GM18907 (cell line): ENCODE results near the gene SCO1.
"Not testable (repeated sequence)": the region's sequence is repeated elsewhere in the genome, so short reads cannot be mapped to it uniquely, and the experiment has no call there.

Experiments used
- ATAC-seq: cut with Tn5 transposase; IDR thresholded peaks from one replicate; pipeline ENCODE4 v1.9.1; 2021; ENCODE audit warnings: mild to moderate bottlenecking, moderate library complexity; ENCODE audit not compliant: unreplicated experiment

Gene SCO1

DNA sequence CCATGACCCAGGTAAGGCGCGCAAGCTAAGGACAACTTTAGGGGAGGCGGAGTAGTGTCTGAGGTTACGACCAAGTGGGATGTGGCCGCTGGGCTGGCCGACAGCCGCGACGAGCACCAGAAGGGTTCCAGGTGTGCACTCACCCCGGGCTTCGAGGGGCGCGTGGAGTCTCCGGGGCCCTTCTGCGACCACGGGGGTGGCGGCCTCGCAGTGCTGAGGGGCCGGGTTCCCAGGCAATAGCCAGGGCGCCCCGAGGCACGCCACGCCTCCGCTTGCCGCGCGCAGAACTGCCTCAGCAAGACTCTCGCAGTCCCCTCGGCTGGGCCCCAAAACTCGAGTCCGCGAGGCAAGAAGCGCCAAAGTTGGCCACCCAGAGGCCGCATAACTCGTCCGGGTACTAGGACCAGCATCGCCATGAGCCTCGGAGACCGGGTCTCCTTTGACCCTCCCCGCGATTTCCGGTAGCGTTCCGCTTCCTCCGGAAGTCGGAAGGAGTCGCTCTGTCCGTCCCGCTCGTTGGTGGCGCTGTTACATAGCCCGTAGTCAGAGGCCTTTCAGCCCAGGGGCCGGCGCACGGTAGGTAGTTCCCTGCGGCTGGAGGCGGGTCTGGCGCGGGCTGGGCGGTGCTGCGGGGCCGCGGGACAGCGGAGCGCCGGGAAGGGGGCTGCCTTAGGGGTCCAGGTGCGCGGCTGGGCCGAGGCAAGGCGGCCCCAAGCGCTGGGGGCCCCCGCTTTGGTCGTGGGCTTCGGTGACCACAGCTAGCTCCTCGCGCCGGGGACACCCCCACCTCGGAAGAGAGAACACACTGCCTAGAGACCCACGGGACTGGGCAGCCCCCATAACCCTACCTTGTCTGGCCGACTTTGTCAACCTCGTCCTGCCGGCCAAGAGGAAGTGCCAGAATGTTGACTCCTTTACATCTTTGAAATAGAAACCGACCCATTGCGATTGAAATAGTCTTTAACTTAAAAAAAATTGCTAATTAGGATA lies at the start of gene SCO1, which contains the start of gene ADPRM:
Gene SCO1 (minus strand): TSS at position 442 of the 990 bp plus-strand sequence. CDS start 26 bp downstream, at position 416.
Gene ADPRM (plus strand): TSS at position 503 of the 990 bp plus-strand sequence. CDS start 7,333 bp downstream, outside the sequence.
- ATAC-seq: peak; percentile 96

DNA sequence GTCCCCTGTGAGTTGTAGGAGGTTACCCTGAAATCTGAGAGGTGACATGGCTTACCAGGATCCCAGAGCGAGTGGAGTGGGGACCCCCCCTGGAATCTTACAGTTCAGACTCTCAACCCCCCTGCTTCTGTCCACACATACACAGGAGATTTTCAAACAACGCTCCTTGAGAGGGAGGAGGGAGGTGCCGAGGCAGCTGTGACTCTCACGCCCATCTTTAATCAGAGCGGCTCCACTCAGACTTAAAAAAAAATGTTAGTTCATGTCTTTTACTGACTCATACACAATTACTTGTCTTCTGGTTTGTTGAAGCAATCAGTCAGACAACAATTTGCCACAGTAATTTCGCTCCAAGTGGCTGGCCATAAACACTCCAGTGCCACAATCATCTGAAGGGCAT lies 47.9 kb upstream of the SCO1 start:
- no peak for ATAC-seq

DNA sequence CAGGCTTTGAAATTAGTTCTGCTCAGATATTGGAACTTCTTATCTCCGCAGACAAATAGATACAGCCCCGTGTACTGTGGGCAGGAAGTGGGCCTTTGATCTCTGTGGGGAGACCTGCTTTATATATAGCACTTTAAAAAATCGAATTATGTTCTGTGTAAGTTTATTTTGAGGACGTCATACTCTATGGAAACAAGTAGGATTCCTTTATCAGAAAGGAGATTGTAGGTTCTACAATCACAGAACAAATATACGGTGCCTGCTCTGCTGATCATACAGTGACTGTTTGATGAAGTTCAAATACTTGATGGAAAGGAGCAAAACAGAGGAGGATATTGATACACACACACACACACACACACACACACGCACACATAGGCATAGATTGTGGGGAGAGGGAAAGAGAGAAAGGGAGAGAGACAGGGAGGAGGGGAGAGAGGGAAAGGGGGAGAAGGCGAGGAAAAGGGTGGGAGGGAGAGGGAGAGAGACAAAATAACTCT lies 47.2 kb upstream of the SCO1 start:
- no peak for ATAC-seq

DNA sequence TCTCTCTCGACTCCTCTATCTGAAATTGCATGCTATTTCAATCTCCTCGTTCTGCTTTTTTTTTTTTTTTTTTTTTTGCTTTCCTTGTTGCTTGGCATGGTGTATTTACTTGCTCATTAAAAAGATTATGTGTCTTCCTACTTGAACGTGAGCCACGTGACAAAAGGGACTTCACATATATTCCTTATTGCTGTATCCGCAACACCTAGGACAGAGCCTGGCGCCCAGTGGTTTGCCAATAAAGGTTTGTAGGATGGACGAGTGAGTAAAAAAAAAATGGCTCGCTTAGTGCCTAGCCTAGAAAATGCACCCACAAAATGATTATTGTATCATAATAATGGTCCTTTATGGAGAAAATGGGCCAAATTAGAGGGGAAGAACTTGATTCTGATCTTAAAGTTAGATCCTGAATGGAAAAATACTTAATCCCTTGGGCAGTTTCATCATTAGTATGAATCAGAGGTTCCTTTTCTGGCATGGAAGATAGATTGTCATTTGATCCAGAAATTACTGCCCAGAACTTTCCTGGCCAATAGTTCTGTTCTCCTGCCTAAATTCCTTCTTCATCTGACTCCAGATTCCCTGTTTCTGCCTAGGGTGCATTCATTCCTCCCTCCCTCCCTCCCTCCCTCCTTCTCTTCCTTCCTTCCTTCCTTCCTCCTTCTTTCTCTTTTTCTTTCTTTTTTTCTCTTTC lies 46.1 kb upstream of the SCO1 start:
- ATAC-seq: no peak

DNA sequence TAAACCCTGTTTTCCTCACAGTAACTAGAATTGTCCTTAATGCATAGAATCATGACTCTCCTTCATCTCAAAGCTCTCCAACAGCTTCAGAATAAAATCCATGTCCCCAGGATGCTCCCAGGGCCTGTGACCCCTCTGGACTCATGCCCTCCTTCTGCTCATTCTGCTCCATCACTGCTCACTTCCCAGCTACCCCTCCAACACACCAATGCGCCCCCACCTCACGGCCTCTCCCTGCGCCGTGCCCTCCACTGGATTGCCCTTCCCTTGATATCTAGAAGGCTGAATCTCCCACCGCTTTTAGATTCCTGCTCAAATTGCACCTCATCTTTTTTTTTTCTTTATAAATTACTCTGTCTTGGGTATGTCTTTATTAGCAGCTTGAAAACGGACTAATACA lies 45.1 kb upstream of the SCO1 start:
- ATAC-seq: no peak

DNA sequence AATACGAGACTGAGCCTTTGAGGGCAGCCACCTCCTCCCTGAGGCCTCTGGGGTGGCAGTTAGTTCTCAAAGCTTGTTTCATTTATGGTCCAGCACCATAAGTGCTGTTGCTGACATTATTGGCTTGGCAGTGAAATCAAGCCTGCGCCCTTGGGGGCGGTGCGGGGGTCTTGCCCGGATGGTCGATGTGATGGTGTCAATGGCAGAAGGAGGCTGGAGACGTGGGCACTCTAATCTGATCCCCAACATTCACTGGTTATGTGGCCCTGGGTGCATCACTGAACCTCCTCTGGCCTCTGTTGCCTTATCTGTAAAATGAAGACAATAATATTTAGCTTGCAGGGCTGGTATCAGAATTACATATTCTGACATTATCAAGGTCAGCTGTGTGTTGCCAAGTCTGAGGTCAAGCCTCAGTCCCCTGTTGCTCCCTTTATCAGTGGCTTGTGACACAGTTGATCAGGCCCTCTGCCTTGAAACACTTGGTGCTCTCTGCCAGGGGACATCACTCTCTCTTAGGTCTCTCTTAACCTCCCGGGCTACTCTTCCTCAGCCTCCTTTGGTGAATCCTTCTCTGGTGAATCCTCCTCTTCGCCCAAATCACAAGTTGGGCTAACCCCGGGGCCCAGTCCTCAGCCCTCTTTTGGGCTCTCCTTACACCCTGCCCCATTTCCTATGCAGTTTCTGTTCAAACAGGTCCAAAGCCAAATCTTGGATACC lies 44.2 kb upstream of the SCO1 start:
- ATAC-seq: no peak

DNA sequence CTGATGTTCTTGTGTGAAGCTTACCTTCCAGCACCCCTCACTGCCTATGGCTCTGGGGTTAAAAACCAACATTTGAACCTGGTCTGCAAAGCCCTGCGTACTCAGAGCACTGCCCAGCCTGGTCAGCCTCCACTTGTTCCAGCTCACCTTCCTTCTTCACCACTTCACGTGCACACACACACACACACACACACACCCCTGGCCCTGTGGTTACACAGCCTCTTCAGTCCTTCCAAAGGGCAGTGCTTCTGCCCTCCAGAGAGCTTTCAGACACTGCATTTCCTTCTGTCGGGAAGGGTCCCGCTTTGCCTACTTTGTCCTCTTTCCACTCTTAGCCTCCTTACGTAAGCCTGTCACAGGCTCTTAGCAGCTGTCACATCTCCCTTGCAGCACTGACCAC lies 42.1 kb upstream of the SCO1 start:
- no peak for ATAC-seq

DNA sequence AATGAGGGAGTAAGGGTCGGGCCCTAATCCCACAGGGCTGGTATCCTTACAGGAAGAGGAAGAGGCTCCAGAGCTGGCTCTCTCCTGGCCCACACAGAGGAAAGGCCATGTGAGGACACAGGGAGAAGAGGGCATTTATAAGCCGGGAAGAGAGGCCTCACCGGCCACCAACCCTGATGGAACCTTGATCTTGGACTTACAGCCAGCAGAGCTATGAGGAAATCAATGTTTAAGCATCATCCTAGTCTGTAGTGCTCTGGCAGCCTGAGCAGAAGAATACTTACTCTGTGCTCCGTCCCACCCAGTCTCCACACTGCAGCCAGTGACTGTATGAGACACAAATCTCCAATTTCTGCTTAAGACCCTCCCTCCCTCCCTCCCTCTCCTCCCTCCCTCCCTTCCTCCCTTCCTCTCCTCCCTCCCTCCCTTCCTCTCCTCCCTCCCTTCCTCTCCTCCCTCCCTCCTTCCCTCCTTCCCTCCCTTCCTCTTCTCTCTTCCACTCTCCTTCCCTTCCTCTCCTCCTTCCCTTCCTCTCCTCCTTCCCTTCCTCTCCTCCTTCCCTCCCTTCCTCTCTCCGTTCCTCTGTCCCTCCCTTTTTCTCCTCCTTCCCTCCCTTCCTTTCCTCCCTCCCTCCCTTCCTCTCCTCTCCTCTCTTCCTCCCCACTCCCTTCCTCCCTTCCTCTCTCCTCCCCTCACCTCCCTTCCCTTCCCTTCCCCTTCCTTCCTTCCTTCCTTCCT lies 41.4 kb upstream of the SCO1 start:
- ATAC-seq: no peak

DNA sequence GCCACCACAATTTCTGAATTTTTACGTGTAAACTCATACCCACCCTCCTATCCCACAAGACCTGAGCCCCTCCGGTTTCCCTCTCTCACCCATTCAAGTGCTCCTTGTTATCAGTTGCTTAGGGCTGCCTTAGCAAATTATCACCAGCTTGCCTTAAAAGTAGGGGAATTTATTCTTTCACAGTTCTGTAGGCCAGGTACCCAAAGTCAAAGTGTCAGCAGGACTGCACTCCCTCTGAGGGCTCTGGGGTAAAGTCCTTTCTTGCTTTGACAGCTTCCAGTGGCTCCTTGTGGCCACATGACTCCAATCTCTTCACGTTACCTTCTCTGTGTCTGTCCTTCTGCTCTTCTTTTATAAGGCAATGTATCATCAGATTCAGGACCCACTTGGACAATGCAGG lies 40.4 kb upstream of the SCO1 start:
- no peak for ATAC-seq

DNA sequence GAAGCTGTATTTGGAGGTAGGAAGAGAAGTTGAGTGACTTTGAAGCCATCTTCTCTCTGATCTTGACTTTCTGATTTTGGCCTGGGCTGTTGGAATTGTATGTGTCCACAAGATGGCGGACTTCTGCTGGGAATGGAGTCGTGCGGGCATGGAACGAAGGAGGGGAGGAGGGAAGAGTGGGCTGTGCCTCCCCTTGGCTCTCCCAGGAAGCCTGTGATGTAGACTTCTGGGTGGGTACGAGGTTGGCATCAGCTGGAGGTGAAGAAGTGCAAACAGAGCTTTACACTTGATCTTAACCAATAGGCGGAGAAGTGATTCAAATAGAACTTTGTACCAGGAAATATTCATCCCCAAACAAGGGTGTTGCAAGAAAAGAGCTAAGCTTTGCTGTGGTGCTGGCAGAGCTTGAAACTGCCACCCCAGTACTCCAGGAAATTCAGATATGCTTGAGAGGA lies 39.9 kb upstream of the SCO1 start:
- ATAC-seq: peak; percentile 49

DNA sequence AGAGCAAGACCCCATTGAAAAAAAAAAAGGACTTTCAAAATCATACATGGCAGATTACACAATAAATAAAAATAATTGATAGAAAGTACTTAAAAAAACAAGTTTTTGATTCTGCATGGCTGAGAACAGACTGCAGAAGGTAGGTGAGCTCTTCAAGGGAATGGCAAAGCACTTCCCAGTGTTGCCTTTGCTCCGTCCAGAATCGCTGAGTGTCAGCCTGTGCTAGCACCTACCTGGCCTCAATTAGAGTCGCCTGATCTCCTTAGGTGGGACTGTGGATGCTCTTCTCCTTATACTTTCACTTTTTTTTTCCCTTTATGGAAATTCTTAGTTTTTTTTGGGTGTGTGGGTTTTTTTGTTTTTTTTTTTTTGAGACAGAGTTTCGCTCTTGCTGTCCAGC lies 38.5 kb upstream of the SCO1 start:
- ATAC-seq: no peak

DNA sequence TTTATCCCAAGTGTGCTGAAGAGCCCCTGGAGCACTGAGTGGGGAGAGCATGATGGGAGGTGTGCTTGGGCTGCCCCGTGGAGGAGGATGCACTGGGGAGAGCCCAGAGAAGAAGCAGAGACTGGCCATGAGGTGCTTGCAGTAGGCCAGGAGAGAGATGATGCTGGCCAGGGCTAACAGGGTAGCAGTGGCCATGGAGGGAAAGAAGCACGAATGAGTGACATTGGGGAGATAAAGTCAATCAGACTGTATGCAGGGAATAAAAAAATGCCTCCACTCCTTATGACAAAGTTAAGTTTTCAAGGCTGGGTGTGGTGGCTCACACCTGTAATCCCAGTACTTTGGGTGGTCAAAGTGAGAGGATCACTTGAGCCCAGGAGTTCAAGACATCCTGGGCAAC lies 37.9 kb upstream of the SCO1 start:
- ATAC-seq: no peak

DNA sequence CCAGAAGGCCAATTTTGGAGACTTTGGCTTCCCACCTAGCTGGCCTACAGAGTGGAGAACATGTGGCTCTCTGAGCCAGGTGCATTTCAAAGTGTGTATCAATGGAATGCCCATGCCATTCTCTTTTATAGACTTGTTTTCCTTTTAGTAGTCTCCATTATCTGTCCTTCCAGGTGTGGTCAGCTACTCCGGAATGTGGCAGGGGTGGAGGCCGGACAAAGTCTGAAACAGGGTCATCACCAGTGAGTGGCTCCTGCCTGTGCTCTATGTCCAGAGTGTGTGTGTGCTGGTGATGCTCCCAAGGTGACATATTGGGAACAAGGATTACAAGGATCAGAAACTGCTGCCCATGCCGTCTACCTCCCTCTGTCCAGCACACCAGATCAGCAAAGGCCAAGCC lies 36.3 kb upstream of the SCO1 start:
- ATAC-seq: no peak

DNA sequence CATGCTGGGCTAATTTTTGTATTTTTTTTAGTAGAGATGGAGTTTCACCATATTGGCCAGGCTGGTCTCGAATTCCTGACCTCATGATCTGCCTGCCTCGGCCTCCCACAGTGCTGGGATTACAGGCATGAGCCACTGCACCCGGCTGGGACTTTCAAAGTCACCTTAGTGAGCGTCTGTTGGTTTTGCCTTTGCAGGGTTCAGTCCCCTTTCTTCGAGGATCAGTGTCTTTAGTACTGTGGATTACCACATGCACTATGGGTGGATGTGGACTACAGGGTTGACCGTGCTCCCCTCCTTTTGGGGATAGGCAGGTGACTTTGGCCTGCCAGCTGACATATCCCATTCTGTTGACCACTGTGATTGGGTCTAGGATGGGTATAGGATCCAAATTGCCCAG lies 34.8 kb upstream of the SCO1 start:
- ATAC-seq: not testable (repeated sequence)

DNA sequence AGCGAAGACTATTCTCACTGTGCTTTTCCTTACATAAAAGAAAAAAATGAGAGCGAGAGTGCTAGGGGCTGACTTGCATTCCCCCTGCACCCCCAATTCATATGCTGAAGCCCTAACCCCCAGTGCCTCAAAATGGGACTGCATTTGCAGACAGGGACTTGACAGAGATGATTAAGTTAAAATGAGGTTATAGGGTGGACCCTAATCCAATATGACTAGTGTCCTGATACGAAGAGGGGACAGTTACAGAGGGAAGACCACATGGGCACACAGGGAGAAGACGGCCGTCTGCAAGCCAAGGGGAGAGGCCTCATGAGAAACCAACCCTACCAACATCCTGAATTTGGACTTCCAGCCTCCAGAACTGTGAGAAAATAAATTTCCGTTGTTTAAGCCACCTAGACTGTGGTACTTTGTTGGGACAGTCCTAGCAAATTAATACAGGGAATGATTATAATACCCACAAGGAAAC lies 34.1 kb upstream of the SCO1 start:
- ATAC-seq: no peak

DNA sequence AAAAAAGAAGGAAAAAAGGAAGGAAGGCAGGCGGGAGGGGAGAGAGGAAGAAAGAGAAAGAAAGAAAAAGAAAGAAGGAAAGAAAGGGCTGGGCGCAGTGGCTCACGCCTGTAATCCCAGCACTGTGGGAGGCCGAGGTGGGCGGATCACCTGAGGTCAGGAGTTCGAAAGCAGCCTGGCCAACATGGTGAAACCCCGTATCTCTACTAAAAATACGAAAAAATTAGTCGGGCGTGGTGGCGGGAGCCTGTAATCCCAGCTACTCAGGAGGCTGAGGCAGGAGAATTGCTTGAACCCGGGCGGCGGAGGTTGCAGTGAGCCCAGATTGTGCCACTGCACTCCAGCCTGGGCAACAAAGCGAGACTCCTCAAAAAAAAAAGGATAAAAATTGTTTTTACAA lies 32.9 kb upstream of the SCO1 start:
- ATAC-seq: not testable (repeated sequence)

DNA sequence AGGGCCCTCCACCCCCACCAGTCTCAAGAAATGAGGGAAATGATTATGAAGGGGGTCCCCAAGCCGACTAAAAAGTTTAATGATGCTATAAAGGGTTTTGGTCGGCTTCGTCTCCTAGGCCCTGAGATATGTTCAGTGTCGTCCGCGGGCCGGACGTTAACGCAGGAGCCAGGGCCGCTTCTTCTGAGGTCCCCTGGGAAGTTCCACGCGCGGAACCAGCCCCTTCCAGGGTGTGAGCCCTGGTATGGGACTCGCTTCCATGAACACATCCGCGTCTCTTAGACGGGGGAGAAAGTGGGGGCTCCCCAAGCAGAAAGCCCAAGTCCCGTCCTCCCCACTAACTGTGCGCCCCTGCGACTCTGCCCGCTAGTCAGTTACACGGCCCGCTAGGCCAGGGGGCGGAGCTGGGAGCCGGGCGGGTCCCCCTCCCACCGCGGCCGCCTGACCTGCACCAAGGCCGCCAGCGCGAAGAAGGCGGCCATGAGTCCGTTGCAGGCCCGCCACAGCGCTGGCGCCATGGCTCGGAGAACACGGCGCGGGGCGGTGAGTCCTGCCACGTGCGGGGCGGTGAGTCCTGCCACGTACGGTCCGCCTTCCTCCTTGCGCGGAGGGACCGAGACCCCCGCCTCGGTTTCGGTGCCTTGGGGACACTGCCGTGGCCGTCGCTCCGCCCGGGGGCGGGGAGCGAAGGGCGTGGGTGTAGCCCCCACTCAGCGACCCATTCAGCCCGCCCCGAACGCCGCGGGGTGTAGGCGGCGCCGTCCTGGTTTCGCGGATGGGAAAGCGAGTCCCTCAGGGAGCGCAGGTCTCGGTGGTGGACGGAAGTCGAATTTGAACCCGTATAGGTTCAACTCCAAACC lies 32.2 kb upstream of the SCO1 start, which contains the start of gene TMEM220:
Gene TMEM220 (minus strand): TSS at position 690 of the 860 bp plus-strand sequence. CDS start 172 bp downstream, at position 518.
- peak; percentile 90 for ATAC-seq

DNA sequence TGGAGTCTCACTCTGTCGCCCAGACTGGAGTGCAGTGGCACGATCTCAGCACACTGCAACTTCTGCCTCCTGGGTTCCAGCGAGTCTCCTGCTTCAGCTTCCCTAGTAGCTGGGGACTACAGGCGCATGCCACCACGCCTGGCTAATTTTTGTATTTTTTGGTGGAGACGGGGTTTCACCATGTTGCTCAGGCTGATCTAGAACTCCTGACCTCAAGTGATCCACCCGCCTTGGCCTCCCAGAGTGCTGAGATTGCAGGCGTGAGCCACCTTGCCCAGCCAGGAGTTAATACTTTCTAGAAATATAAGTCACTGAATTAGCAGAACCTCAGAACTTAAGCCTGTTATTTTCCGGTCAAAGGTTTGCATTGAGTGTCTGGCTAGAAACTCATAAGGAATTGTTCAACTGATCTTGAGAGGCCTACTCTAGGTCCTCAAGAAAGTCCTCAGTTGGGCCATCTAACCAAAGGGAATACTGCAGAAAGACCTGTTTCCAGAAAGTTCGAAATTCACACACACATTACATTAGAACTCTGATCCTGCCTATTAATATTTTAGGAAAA lies 31.1 kb upstream of the SCO1 start:
- no peak for ATAC-seq

DNA sequence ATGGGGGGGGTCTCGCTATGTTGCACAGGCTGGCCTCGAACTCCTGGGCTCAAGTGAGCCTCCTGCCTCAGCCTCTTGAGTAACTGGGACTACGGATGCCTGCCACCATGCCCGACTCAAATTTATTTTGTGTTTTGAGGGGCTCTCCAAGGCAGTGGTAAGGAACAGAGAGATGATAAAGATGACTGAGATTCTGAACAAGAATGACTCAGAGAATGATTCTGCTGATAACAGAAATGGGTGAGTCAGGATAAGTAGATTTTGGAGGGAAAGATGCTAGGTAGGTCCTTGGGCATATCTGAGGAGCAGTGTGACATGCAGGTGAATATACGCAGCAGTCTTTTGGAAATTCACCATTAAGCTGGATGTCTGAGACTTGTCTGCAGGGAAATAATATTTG lies 29.9 kb upstream of the SCO1 start:
- no peak for ATAC-seq
